HCT116 (cell line): Measurements from ENCODE around the gene COQ8B. TPM values are rescaled to one million over a fixed set of nuclear protein-coding genes. Genes with fewer than 3 reads are reported as not detected.
"Not testable (repeated sequence)": the region's sequence is repeated elsewhere in the genome, so short reads cannot be mapped to it uniquely, and the experiment has no call there.

Experiments used
- ATAC-seq: fragments of 200-7000 bp; cut with Tn5 transposase; 2 replicates; pipeline ENCODE4 v1.9.1; 2020; ENCODE audit warnings: mild to moderate bottlenecking, moderate library complexity
- BruUV-seq: library from RNA; stranded (reverse); fragments of 400-500 nt; replicated peaks from 2 replicates; lab custom pipeline; 2021; lab: Mats Ljungman, UMichigan
- CTCF ChIA-PET: fragments of 300-600 bp; sonication (Branson Sonifier 250); formaldehyde crosslinking; loops from one replicate; lab custom pipeline; 2021; ENCODE audit warnings: antibody characterized with exemption; lab: Charles Lee
- POLR2A ChIA-PET: fragments of 300-600, 350-600 bp; sonication (Branson Sonifier 250); formaldehyde crosslinking; loops from one replicate; lab custom pipeline; 2021; ENCODE audit warnings: antibody characterized with exemption; lab: Charles Lee
- RAD21 ChIA-PET, 2 experiments: fragments of 300-600 bp; sonication (Branson Sonifier 250); formaldehyde crosslinking; loops; one replicate each; lab custom pipeline; 2023; ENCODE audit warnings: low total read pairs in 2 of 2; ENCODE audit not compliant: uncharacterized antibody in 2 of 2, unreplicated experiment in 2 of 2, low non-redundant PET in 1 of 2; lab: Charles Lee
- DNase-seq: peaks from one replicate; pipeline ENCODE4 v3.0.0-alpha.2; 2010; ENCODE audit warnings: low read depth, low spot score
- H2AFZ ChIP-seq: fragments of 200-600 bp; shearing (Covaris generic), sonication (generic); 2 replicates; pipeline ENCODE4 v1.6.1; 2017; ENCODE audit warnings: low read depth, mixed run types, mixed read lengths, antibody characterized with exemption, low read length; ENCODE audit not compliant: poor library complexity, severe bottlenecking
- H3K27ac ChIP-seq: 2 replicates; pipeline ENCODE4 v1.5.1; 2012; ENCODE audit warnings: low read depth, low read length
- H3K27me3 ChIP-seq: fragments of 200-600 bp; sonication (generic); 2 replicates; pipeline ENCODE4 v1.6.1; 2016; ENCODE audit warnings: mixed run types, low read length, mixed read lengths; ENCODE audit not compliant: insufficient read depth
- H3K36me3 ChIP-seq, 2 experiments: fragments of 200-500 bp in 1 of 2; fragments of 200-600 bp in 1 of 2; sonication (Bioruptor generic) in 1 of 2; sonication (generic) in 1 of 2; 2 replicates each; pipeline versions ENCODE4 v1.5.1 to v1.6.1; 2014 to 2016; ENCODE audit warnings: low read length in 2 of 2, inconsistent platforms in 1 of 2, mixed read lengths in 1 of 2, mixed run types in 1 of 2; ENCODE audit not compliant: insufficient read depth in 2 of 2, control insufficient read depth in 1 of 2
- H3K4me1 ChIP-seq, 2 experiments: fragments of 200-600 bp in 1 of 2; sonication (generic) in 1 of 2; 2 replicates each; pipeline versions ENCODE4 v1.5.1 to v1.6.1; 2012 to 2017; ENCODE audit warnings: low read length in 2 of 2, inconsistent platforms in 1 of 2, mild to moderate bottlenecking in 1 of 2, mixed read lengths in 1 of 2, mixed run types in 1 of 2, moderate library complexity in 1 of 2; ENCODE audit not compliant: insufficient read depth in 2 of 2, control insufficient read depth in 1 of 2
- H3K4me2 ChIP-seq: fragments of 200-600 bp; sonication (generic); 2 replicates; pipeline ENCODE4 v1.6.1; 2017; ENCODE audit warnings: mixed run types, low read length, mixed read lengths
- H3K4me3 ChIP-seq, 2 experiments: fragments of 200-600 bp in 1 of 2; sonication (generic) in 1 of 2; replicated peaks in 1 of 2; 2 replicates each; pipeline ENCODE4 v1.5.1; 2011 to 2016; ENCODE audit warnings: low read length in 2 of 2, control low read depth in 1 of 2, low read depth in 1 of 2, mild to moderate bottlenecking in 1 of 2, mixed read lengths in 1 of 2, mixed run types in 1 of 2
- H3K79me2 ChIP-seq: fragments of 200-600 bp; sonication (generic); 2 replicates; pipeline ENCODE4 v1.6.1; 2017; ENCODE audit warnings: mild to moderate bottlenecking, mixed run types, low read length, moderate library complexity, mixed read lengths; ENCODE audit not compliant: insufficient read depth
- H3K9ac ChIP-seq: fragments of 200-600 bp; sonication (generic); 2 replicates; pipeline ENCODE4 v1.6.1; 2016; ENCODE audit warnings: low read length, mixed read lengths
- H3K9me2 ChIP-seq: fragments of 200-600 bp; sonication (generic), shearing (Covaris generic); 2 replicates; pipeline ENCODE4 v1.6.1; 2017; ENCODE audit warnings: mixed run types, mild to moderate bottlenecking, moderate library complexity; ENCODE audit not compliant: insufficient read depth
- H3K9me3 ChIP-seq, 2 experiments: fragments of 200-500 bp in 1 of 2; fragments of 200-600 bp in 1 of 2; sonication (Bioruptor generic) in 1 of 2; sonication (generic) in 1 of 2; 2 replicates each; pipeline ENCODE4 v1.6.1; 2014 to 2017; ENCODE audit warnings: low read length in 2 of 2, mixed read lengths in 2 of 2, inconsistent platforms in 1 of 2, low read depth in 1 of 2, mild to moderate bottlenecking in 1 of 2, mixed run types in 1 of 2, moderate library complexity in 1 of 2; ENCODE audit not compliant: control insufficient read depth in 1 of 2, insufficient read depth in 1 of 2
- H4K20me1 ChIP-seq: fragments of 200-600 bp; sonication (generic), shearing (Covaris generic); 2 replicates; pipeline ENCODE4 v1.6.1; 2017; ENCODE audit warnings: mixed run types, mild to moderate bottlenecking, moderate library complexity; ENCODE audit not compliant: insufficient read depth
- EZH2phosphoT487 ChIP-seq: fragments of 200-600 bp; IDR thresholded peaks from 2 replicates; pipeline ENCODE4 v1.6.1; 2018; ENCODE audit warnings: antibody characterized with exemption, borderline replicate concordance
- JUND ChIP-seq: IDR thresholded peaks from 2 replicates; pipeline ENCODE4 v1.6.1; 2012
- REST ChIP-seq: IDR thresholded peaks from 2 replicates; pipeline ENCODE4 v1.6.1; 2012; ENCODE audit warnings: low read depth
- SP1 ChIP-seq: IDR thresholded peaks from 2 replicates; pipeline ENCODE4 v1.6.1; 2012; ENCODE audit warnings: low read depth
- SRF ChIP-seq: IDR thresholded peaks from 2 replicates; pipeline ENCODE4 v1.6.1; 2012; ENCODE audit warnings: low read depth
- intact Hi-C: fragments of 100-400 bp; cut with micrococcal nuclease; formaldehyde crosslinking; loops from 2 replicates; pipeline ENCODE4 v1.10.0; 2022
- total RNA-seq: library from RNA; stranded (reverse); gene quantifications from one replicate; pipeline ENCODE4 v1.2.1, GENCODE V29; 2021; ENCODE audit not compliant: unreplicated experiment

Gene COQ8B
- total RNA-seq, 1 experiment from 2014 or later, result 47.1 TPM

- TF ChIP-seq REST (no peak), EZH2phosphoT487 (no peak), SRF (no peak), JUND (no peak), SP1 (peak; percentile 89)
Observed at GRCh38 chr19:40716482-40717324, at the start of gene COQ8B, which contains the start of gene ITPKC (continued).

GRCh38 chr19:40766385-40766784 is 49.7 kb upstream of the COQ8B start:
- POLR2A ChIA-PET, result interaction anchor here (1.3 kb wide), 1 partner anchor 12 kb away, joined by 5 read pairs; the partner anchor contains the start of gene RAB4B

More at GRCh38 chr19:40766385-40766784, 49.7 kb upstream of the COQ8B start:
- H3K9ac ChIP-seq, BruUV-seq, H3K4me1 ChIP-seq, H3K4me2 ChIP-seq, H4K20me1 ChIP-seq, H3K27ac ChIP-seq, H3K4me3 ChIP-seq, H3K9me2 ChIP-seq, H2AFZ ChIP-seq, DNase-seq, intact Hi-C loops, H3K9me3 ChIP-seq, CTCF ChIA-PET, H3K27me3 ChIP-seq, ATAC-seq: not testable (repeated sequence)
- H3K79me2 ChIP-seq, result peaks cover 28% of the 10 kb centered on the region
- peaks cover 45% of the 10 kb centered on the region in 2 experiments; a peak in 3 of 4 replicates for H3K36me3 ChIP-seq
- RAD21 ChIA-PET, result interaction anchor here in 1 of 2 experiments (0.6 kb wide), 1 partner anchor 12 kb away, joined by 3 read pairs; the partner anchor contains the start of gene RAB4B
